ENCODE measurements around the gene PRKG1.

PRKG1 gene

DNA sequence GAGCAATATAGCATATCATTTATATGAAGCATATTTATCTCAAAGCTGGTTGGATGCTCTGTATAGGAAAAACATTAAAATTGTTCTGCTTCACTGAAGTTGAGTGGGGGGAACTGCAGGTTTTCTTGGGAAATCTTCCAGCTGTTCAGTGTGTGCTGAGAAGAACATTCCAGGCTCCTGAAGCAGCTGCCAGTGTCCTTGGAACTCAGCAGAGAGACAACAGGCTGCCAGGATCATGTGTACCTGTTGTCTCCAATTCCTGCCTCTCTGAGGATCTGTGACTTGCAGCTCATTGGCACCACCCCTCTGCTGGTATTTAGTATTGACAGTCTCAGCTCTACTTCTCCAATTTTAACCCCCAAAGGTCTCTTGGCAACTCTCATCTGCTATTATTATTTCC, 42.3 kb upstream of the PRKG1 start:
- H3K23ac ChIP-seq (ENCODE audit: low read depth, low read length, poor library complexity), result no peak overlapping the region
- no peaks in the 10 kb centered on the region for H3K36me3 ChIP-seq (replicated peaks in 1 of 2; ENCODE audit: control insufficient read depth in 2 of 2, insufficient read depth in 2 of 2, low read length in 2 of 2)
- no peaks in the 10 kb centered on the region for H3K9me3 ChIP-seq (replicated peaks in 1 of 2; ENCODE audit: control insufficient read depth in 2 of 2, insufficient read depth in 1 of 2, low read depth in 1 of 2, low read length in 2 of 2)
- H3K4me1 ChIP-seq (ENCODE audit: control insufficient read depth in 2 of 2, insufficient read depth in 1 of 2, low read depth in 1 of 2, low read length in 2 of 2), result no peaks in the 10 kb centered on the region
- H3K27ac ChIP-seq (replicated peaks; ENCODE audit: low read length), result no peak overlapping the region
- no peak overlapping the region for H2AK5ac ChIP-seq (ENCODE audit: low read depth, low read length)
- no peak overlapping the region for H3K4me2 ChIP-seq (ENCODE audit: insufficient read depth, low read length, poor library complexity, severe bottlenecking)
- H3K27me3 ChIP-seq (ENCODE audit: control insufficient read depth in 3 of 3, insufficient read depth in 3 of 3, low read depth in 1 of 3, low read length in 3 of 3), result no peaks in the 10 kb centered on the region
- no peak overlapping the region for H2BK120ac ChIP-seq (ENCODE audit: low read depth, low read length)
- H3K4ac ChIP-seq (ENCODE audit: low read length), result no peak overlapping the region
- H3K18ac ChIP-seq (ENCODE audit: low read length), result no peak overlapping the region
- H4K91ac ChIP-seq (ENCODE audit: low read depth, low read length, poor library complexity), result no peak overlapping the region
- DNase-seq (ENCODE audit: low spot score), result no peak
- no peak overlapping the region for H2BK15ac ChIP-seq (ENCODE audit: low read length)
- H2AFZ ChIP-seq (ENCODE audit: low read length), result no peak overlapping the region
- H4K8ac ChIP-seq (ENCODE audit: low read depth, low read length), result no peak overlapping the region
- H3K9ac ChIP-seq (ENCODE audit: low read depth, low read length, poor library complexity), result no peak overlapping the region
- H2BK12ac ChIP-seq (ENCODE audit: low read length), result no peak overlapping the region
- H3K4me3 ChIP-seq (ENCODE audit: low read length in 2 of 2), result no peak overlapping the region
- H3K14ac ChIP-seq (ENCODE audit: low read length), result no peak overlapping the region
- H2BK5ac ChIP-seq (ENCODE audit: low read length), result no peak overlapping the region
- H3K79me1 ChIP-seq (ENCODE audit: low read depth, low read length), result no peaks in the 10 kb centered on the region

DNA sequence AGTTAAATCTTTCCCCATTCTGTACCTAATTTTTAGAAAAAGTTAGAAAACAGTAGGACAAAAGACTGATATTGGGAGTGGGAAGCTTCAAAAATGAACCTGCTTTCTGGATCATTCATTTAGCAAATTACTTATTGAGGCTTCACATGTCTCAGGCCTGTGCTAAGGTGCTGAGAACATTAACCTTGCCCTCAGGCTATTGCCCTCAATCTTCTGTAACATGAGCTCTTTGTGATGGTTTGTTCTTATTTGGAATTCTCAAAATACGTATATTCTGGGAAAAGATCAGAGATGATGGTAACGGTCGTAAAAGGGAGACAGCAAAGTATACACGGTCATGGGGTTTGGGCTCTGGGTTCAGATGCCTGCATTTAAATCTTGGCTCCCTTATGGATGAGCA, 39.5 kb upstream of the PRKG1 start:
- Histone ChIP-seq H2BK120ac (ENCODE audit: low read depth, low read length) (no peak overlapping the region), H3K23ac (ENCODE audit: low read depth, low read length, poor library complexity) (no peak overlapping the region), H3K9ac (ENCODE audit: low read depth, low read length, poor library complexity) (no peak overlapping the region), H3K18ac (ENCODE audit: low read length) (no peak overlapping the region), H3K4me3 (ENCODE audit: low read length in 2 of 2) (no peak overlapping the region), H2AK5ac (ENCODE audit: low read depth, low read length) (no peak overlapping the region), H3K27me3 (ENCODE audit: control insufficient read depth in 3 of 3, insufficient read depth in 3 of 3, low read depth in 1 of 3, low read length in 3 of 3) (no peaks in the 10 kb centered on the region), H2AFZ (ENCODE audit: low read length) (no peak overlapping the region), H3K4me2 (ENCODE audit: insufficient read depth, low read length, poor library complexity, severe bottlenecking) (no peak overlapping the region), H3K4me1 (ENCODE audit: control insufficient read depth in 2 of 2, insufficient read depth in 1 of 2, low read depth in 1 of 2, low read length in 2 of 2) (no peaks in the 10 kb centered on the region), H4K8ac (ENCODE audit: low read depth, low read length) (no peak overlapping the region), H2BK15ac (ENCODE audit: low read length) (no peak overlapping the region), H2BK5ac (ENCODE audit: low read length) (no peak overlapping the region), H3K36me3 (replicated peaks in 1 of 2; ENCODE audit: control insufficient read depth in 2 of 2, insufficient read depth in 2 of 2, low read length in 2 of 2) (no peaks in the 10 kb centered on the region), H3K14ac (ENCODE audit: low read length) (no peak overlapping the region), H3K9me3 (replicated peaks in 1 of 2; ENCODE audit: control insufficient read depth in 2 of 2, insufficient read depth in 1 of 2, low read depth in 1 of 2, low read length in 2 of 2) (no peaks in the 10 kb centered on the region), H3K27ac (replicated peaks; ENCODE audit: low read length) (no peak overlapping the region), H3K4ac (ENCODE audit: low read length) (no peak overlapping the region), H2BK12ac (ENCODE audit: low read length) (no peak overlapping the region), H4K91ac (ENCODE audit: low read depth, low read length, poor library complexity) (no peak overlapping the region), H3K79me1 (ENCODE audit: low read depth, low read length) (no peaks in the 10 kb centered on the region)
- no CpG with 5 or more reads among the region's 4 CpGs for WGBS, 2 donors (ENCODE audit: extremely low coverage in 2 of 2, insufficient read length in 2 of 2, insufficient replicate concordance in 1 of 2)
- DNase-seq (ENCODE audit: low spot score), result no peak

DNA sequence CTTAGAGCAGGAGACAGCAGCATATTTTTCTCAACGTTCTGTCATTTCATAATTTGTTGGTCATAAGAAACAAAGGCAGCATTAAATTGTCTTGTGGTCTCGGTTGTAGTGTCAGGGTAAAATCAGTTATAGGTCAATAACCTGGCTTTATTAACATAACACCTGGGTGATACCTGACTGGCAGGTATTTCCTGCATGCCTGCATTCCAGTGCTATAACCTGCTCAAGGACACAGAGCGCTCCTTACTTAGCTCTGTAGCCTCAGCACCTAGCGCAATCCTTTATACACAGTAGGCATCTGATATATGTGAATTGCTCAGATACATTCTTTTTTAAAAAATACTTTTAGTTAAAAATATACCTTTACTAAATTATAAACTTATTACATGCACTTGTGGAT, 38.9 kb upstream of the PRKG1 start:
- no peak overlapping the region for H2BK120ac ChIP-seq (ENCODE audit: low read depth, low read length)
- H3K79me1 ChIP-seq (ENCODE audit: low read depth, low read length), result no peaks in the 10 kb centered on the region
- no peak overlapping the region for H4K91ac ChIP-seq (ENCODE audit: low read depth, low read length, poor library complexity)
- no peak overlapping the region for H2AK5ac ChIP-seq (ENCODE audit: low read depth, low read length)
- H3K27ac ChIP-seq (replicated peaks; ENCODE audit: low read length), result no peak overlapping the region
- H2AFZ ChIP-seq (ENCODE audit: low read length), result no peak overlapping the region
- no peak overlapping the region for H3K18ac ChIP-seq (ENCODE audit: low read length)
- no CpG with 5 or more reads among the region's 4 CpGs for WGBS, 2 donors (ENCODE audit: extremely low coverage in 2 of 2, insufficient read length in 2 of 2, insufficient replicate concordance in 1 of 2)
- no peaks in the 10 kb centered on the region for H3K4me1 ChIP-seq (ENCODE audit: control insufficient read depth in 2 of 2, insufficient read depth in 1 of 2, low read depth in 1 of 2, low read length in 2 of 2)
- no peak overlapping the region for H3K4ac ChIP-seq (ENCODE audit: low read length)
- no peak overlapping the region for H3K4me3 ChIP-seq (ENCODE audit: low read length in 2 of 2)
- H3K23ac ChIP-seq (ENCODE audit: low read depth, low read length, poor library complexity), result no peak overlapping the region
- H3K14ac ChIP-seq (ENCODE audit: low read length), result no peak overlapping the region
- no peak overlapping the region for H2BK5ac ChIP-seq (ENCODE audit: low read length)
- no peaks in the 10 kb centered on the region for H3K36me3 ChIP-seq (replicated peaks in 1 of 2; ENCODE audit: control insufficient read depth in 2 of 2, insufficient read depth in 2 of 2, low read length in 2 of 2)
- H3K27me3 ChIP-seq (ENCODE audit: control insufficient read depth in 3 of 3, insufficient read depth in 3 of 3, low read depth in 1 of 3, low read length in 3 of 3), result no peaks in the 10 kb centered on the region
- no peak overlapping the region for H4K8ac ChIP-seq (ENCODE audit: low read depth, low read length)
- no peak overlapping the region for H3K4me2 ChIP-seq (ENCODE audit: insufficient read depth, low read length, poor library complexity, severe bottlenecking)
- no peaks in the 10 kb centered on the region for H3K9me3 ChIP-seq (replicated peaks in 1 of 2; ENCODE audit: control insufficient read depth in 2 of 2, insufficient read depth in 1 of 2, low read depth in 1 of 2, low read length in 2 of 2)
- no peak overlapping the region for H2BK15ac ChIP-seq (ENCODE audit: low read length)
- DNase-seq (ENCODE audit: low spot score), result no peak
- no peak overlapping the region for H3K9ac ChIP-seq (ENCODE audit: low read depth, low read length, poor library complexity)
- no peak overlapping the region for H2BK12ac ChIP-seq (ENCODE audit: low read length)

DNA sequence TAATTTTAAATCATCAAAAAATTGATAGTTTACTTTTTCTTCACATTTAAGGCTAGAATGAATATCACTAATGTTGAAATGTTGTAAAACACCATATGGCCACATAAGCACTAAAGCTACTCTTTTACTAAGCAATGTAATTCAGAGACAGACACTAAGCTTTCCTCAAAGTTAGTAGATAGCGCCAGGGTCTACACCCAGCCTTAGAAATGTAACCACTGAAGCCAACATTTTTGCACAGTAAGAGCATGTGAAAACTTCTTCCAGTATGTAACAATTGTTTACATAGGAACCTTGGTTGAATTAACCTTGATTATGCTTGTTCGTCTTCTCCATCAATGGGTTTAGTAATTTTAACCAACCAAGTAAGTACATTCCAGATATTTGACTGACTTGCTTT, 28.4 kb upstream of the PRKG1 start:
- no peak for DNase-seq (ENCODE audit: low spot score)
- no peak overlapping the region for H3K27ac ChIP-seq (replicated peaks; ENCODE audit: low read length)

More for the DNA sequence above, 28.4 kb upstream of the PRKG1 start:
- Histone ChIP-seq H3K79me1 (ENCODE audit: low read depth, low read length) (no peaks in the 10 kb centered on the region), H4K91ac (ENCODE audit: low read depth, low read length, poor library complexity) (no peak overlapping the region), H2AFZ (ENCODE audit: low read length) (no peak overlapping the region), H3K9ac (ENCODE audit: low read depth, low read length, poor library complexity) (no peak overlapping the region), H3K36me3 (replicated peaks in 1 of 2; ENCODE audit: control insufficient read depth in 2 of 2, insufficient read depth in 2 of 2, low read length in 2 of 2) (no peaks in the 10 kb centered on the region), H3K4me3 (ENCODE audit: low read length in 2 of 2) (no peak overlapping the region), H3K27me3 (ENCODE audit: control insufficient read depth in 3 of 3, insufficient read depth in 3 of 3, low read depth in 1 of 3, low read length in 3 of 3) (peaks cover 0 to 15% (median 0%) of the 10 kb centered on the region in 3 experiments), H4K8ac (ENCODE audit: low read depth, low read length) (no peak overlapping the region), H2BK5ac (ENCODE audit: low read length) (no peak overlapping the region), H2AK5ac (ENCODE audit: low read depth, low read length) (no peak overlapping the region), H3K18ac (ENCODE audit: low read length) (no peak overlapping the region), H3K4me2 (ENCODE audit: insufficient read depth, low read length, poor library complexity, severe bottlenecking) (no peak overlapping the region), H2BK12ac (ENCODE audit: low read length) (no peak overlapping the region), H3K9me3 (replicated peaks in 1 of 2; ENCODE audit: control insufficient read depth in 2 of 2, insufficient read depth in 1 of 2, low read depth in 1 of 2, low read length in 2 of 2) (no peaks in the 10 kb centered on the region), H3K14ac (ENCODE audit: low read length) (no peak overlapping the region), H3K4ac (ENCODE audit: low read length) (no peak overlapping the region), H3K23ac (ENCODE audit: low read depth, low read length, poor library complexity) (no peak overlapping the region), H2BK120ac (ENCODE audit: low read depth, low read length) (no peak overlapping the region), H2BK15ac (ENCODE audit: low read length) (no peak overlapping the region), H3K4me1 (ENCODE audit: control insufficient read depth in 2 of 2, insufficient read depth in 1 of 2, low read depth in 1 of 2, low read length in 2 of 2) (no peaks in the 10 kb centered on the region)
- WGBS, 2 donors (ENCODE audit: extremely low coverage in 2 of 2, insufficient read length in 2 of 2, insufficient replicate concordance in 1 of 2), result no CpG with 5 or more reads among the region's 2 CpGs
